MM.1S (cell line): ENCODE measurements around the gene RERE.

ENCODE experiments used
- CTCF ChIP-seq: fragments of 300-600 bp; sonication (generic); IDR thresholded peaks from 2 replicates; pipeline ENCODE4 v1.5.1; 2016; ENCODE audit warnings: antibody characterized with exemption, low read length, mixed read lengths
- EZH2phosphoT487 ChIP-seq: fragments of 300-600 bp; sonication (generic); IDR thresholded peaks from 2 replicates; pipeline ENCODE4 v1.6.1; 2018; ENCODE audit warnings: antibody characterized with exemption, low read length

GRCh38 chr1:8632102-8632501 is 185.3 kb downstream of the RERE start:
- no peak for TF ChIP-seq CTCF
- no peak for TF ChIP-seq EZH2phosphoT487
